HPDE6-E6E7 (cell line): ENCODE results near the gene PNMT.

ENCODE experiments used
- DNase-seq: peaks from one replicate; pipeline ENCODE4 v3.0.0; 2011; ENCODE audit warnings: missing footprints; ENCODE audit errors: extremely low spot score

PNMT gene

DNA sequence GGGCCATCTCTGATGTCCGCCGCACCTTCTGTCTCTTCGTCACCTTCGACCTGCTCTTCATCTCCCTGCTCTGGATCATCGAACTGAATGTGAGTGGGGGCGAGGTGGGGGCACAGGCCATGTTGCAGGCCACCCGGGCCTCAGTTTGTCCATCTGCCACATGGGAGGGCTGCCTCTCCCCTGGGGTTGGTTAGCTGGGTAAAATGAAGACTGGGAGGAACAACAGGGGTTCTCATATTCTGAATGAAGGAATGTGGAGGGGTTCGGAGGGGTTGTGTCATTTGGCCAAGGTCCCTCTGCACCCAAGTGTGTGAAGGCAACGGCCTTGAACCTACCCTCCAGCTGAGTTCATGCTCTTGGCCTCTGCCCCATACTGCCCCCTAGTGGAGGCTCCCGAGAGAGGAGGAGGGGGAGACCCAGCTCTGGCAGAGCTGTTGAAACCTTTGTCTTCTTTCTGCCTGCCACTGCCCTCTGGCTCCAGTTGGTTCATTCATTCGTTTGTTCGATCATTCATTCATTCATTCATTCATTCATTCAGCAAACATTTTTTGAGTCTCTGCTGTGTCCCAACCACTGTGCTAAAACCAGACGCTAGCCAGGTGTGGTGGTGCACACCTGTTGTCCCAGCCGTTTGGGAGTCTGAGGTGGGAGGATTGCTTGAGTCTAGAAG is 14.5 kb upstream of the PNMT start:
- no peak for DNase-seq

DNA sequence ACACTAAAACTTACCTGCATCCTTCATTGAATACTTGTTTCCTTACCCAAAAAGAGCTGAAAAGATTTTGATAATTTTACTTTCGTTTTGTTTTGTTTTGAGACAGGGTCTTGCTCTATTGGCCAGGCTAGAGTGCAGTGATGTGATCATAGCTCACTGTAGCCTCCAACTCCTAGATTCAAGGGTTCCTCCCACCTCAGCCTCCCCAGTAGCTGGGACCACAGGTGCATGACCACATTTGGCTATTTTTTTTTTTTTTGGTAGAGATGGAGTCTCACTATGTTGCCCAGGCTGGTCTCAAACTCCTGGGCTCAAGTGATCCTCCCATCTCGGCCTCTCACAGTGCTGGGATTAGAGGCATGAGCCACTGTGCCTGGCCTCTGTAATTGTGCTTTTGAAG is 13.1 kb upstream of the PNMT start:
- no peak for DNase-seq

GRCh38 chr17:39658346-39658745 is 9.9 kb upstream of the PNMT start:
- DNase-seq = no peak

DNA sequence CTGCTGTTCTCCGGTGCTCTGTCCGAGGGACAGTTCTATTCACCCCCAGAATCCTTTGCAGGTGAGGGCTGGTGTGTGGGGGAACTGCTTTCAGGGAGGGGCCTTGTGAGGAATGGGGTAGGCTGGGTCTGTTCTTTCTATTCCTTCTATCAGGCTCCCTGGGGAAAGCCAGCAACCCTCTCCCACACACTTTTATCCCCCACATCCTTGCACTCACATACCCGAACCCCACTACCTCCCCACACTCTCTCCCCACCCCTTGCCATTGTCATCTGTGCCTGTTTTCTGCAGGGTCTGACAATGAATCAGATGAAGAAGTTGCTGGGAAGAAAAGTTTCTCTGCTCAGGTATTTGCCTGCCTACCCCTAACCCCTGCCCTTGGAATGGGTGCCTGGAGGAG is 9.5 kb upstream of the PNMT start:
- DNase-seq = no peak

DNA sequence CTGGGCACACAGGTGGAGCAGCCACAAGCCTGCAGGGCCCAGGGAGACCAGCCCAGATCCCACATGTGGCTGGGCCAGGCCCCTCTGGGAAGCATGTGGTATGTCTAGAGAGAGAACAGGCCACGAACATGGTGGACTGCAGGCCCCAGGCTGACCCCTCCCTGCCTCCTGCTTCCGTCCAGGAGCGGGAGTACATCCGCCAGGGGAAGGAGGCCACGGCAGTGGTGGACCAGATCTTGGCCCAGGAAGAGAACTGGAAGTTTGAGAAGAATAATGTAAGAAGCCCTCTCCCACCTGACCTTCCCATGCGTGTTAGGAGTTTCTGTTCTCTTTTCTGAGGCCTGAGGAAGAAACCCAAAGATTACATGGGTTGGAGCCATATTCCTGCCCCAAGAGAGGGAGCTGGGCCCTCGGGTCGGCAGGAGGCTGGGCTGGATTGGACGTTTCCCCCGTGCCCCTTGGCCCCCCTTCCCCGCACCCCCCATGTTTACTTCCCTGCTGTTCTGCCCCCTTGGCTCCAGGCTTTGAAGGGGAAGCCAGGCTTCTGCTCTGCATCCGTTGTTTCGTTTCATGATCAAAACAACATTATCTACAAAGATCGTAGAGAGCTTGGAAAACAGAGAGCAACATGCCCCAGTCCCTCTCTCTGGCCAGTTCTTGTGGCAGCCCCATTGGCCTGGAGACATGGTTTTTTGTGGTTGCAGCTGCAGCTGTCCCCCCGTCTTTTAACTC is 8.8 kb upstream of the PNMT start:
- no peak for DNase-seq

DNA sequence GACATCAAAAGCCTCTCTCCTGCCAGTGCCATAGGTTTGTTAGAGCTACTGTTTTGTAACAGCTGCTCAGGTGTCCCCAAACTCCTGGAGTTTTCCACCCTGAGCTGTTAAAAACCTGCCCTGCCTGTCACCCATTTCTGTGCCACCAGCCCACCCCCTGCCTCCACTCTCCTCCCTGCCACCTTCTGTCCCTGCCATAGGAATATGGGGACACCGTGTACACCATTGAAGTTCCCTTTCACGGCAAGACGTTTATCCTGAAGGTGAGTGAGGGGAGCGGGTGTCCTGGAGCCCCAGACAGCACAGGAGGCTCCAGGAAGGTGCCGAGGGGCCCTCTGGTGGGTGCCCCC is 8.3 kb upstream of the PNMT start:
- no peak for DNase-seq

DNA sequence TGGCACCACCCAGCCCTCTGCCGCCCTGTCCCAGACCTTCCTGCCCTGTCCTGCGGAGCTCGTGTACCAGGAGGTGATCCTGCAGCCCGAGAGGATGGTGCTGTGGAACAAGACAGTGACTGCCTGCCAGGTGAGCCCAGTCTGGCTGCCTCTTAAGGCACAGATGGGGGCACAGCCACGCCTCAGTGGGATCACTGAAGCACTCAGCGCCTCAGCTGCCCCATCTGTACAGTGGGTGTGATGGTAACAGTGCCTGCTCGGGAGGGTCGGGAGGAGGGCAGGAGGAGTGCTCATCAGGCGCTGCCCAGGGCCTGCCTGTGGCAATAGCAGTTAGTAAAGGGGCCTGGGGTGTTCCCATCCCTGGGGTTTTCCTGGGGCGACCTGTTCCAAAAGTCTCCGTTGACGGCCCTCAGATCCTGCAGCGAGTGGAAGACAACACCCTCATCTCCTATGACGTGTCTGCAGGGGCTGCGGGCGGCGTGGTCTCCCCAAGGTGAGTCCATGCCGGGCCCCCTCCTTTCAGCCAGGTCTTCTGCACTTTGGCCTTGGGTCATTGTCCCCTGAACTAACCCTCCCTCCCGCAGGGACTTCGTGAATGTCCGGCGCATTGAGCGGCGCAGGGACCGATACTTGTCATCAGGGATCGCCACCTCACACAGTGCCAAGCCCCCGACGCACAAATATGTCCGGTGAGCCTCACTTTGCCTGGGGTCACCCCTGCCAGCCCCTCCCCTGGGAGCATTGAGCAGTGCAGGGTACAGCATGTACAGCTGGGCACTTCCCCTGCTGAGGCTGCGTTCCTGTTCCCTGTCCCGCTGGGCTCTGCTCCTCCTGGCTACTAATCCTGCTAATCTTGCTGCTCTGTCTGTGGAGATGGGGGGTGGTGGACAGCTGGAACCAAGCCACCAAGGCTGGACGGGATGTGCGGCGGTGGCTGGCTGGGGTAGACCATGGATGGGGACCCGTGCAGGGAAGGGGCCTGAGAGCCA is 7.6 kb upstream of the PNMT start:
- no peak for DNase-seq

GRCh38 chr17:39661744-39662541 is 6.3 kb upstream of the PNMT start:
- DNase-seq = no peak

DNA sequence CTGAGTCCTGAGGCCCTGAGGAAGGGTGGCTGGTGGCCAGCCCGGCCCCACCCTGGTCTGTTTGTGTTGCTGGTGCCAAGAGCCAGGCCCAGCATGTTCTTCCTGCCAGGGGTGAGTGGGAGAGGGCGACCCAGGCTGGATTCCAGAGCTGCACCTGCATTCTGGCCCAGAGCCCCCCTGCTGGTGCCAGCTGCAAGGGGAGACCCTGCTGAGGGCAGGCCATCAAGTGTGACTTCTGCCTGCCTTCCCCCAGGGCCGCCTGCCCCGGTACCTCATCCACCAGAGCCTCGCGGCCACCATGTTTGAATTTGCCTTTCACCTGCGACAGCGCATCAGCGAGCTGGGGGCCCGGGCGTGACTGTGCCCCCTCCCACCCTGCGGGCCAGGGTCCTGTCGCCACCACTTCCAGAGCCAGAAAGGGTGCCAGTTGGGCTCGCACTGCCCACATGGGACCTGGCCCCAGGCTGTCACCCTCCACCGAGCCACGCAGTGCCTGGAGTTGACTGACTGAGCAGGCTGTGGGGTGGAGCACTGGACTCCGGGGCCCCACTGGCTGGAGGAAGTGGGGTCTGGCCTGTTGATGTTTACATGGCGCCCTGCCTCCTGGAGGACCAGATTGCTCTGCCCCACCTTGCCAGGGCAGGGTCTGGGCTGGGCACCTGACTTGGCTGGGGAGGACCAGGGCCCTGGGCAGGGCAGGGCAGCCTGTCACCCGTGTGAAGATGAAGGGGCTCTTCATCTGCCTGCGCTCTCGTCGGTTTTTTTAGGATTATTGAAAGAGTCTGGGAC is 5.5 kb upstream of the PNMT start:
- DNase-seq = no peak

DNA sequence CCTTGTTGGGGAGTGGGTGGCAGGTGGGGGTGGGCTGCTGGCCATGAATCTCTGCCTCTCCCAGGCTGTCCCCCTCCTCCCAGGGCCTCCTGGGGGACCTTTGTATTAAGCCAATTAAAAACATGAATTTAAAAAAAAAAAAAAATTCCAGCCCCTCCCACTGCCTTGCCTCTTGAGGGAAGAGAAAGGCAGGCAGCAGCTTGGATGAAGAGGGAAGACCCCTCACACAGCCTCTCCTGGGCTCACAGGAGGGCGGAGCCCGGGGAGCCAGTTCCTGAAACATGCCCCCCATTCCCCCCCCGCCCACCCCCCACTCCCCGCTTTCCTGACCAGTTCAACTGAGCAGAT is 4.9 kb upstream of the PNMT start:
- DNase-seq = no peak

DNA sequence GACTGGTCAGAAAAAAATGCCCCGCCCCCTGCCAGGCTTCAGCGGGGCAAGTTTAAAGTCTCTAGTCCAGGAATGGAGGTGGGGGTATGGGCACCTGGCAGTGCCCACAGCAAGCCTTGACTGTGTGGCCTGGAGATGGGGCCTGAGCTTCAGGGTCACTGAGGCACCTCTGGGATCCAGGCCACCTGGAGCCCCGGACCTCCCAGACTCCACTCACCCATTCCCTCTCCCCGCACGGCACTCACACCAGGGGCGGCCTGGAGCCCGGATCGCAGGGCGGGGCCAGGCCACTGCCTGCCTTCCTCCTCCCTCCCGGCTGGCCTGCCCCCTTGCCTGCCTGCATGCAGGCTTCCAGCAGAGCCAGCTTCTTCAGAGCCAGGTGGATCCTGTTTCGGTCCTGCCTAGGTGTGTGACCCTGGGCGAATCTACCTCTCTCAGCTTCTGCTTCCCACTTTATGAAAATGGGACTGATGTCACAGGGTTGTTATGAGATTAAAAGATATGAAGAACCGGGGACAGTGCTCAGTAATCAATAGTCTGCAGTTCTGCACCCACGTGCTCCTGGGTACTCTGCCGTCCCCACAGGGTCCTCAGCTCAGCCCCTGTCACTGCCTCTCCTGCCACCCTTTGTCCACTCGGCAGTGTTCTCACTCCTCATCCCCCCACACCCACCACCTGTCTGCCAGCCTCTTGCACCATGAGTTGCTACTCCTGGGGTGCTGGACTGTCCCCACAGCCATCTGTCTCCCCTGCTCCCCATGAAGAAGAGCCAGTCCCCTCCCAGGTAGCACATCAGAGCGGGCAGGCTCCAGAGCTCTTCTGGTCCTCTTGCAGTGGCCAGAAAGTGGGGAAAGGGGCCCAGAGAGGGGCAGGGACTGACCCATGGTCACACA is 4.3 kb upstream of the PNMT start:
- peak; percentile 71 for DNase-seq

GRCh38 chr17:39664581-39665561 is 3.4 kb upstream of the PNMT start, which contains the start of gene TCAP:
TCAP (plus strand) TSS chr17:39665349; CDS start chr17:39665360, 11 bp downstream.
- DNase-seq = no peak

DNA sequence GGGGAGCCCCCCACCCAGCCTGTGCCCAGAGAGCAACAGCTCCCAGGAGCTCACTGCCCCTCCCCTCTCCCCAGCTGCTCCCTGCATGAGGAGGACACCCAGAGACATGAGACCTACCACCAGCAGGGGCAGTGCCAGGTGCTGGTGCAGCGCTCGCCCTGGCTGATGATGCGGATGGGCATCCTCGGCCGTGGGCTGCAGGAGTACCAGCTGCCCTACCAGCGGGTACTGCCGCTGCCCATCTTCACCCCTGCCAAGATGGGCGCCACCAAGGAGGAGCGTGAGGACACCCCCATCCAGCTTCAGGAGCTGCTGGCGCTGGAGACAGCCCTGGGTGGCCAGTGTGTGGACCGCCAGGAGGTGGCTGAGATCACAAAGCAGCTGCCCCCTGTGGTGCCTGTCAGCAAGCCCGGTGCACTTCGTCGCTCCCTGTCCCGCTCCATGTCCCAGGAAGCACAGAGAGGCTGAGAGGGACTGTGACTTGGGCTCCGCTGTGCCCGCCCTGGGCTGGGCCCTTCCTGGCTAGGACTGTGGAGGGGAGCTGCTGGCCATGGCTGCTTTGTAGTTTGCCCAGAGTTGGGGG is 2.5 kb upstream of the PNMT start:
- peak; percentile 46 for DNase-seq

GRCh38 chr17:39666231-39666600 is 2.0 kb upstream of the PNMT start:
- DNase-seq = no peak

- DNase-seq = no peak
Observed at GRCh38 chr17:39666601-39667261, 1.5 kb upstream of the PNMT start.

DNA sequence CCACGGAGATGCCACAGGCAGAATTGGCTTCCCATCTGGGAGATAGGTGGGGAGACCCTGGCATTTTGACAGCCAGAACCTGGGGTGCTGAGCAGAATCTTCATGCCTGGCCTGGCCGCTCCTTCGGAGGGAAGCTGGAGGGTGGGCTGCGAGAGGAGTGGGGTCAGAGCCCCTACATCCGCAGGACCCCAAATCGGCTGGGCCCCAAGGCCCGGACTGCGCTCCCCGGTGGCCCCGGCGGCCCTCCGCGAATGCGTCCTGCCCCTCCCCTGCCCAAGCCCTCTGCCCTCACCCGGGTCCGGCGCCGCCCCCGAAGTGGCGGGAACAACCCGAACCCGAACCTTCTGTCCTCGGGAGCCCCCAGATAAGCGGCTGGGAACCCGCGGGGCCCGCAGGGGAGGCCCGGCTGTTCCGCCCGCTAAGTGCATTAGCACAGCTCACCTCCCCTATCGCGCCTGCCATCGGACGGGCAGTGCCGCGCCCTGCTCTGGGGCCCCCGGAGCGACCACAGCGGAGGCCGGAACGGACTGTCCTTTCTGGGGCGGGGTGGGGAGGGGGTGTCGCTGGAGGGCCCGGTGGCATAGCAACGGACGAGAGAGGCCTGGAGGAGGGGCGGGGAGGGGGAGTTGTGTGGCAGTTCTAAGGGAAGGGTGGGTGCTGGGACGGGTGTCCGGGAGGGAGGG is 850 bp upstream of the PNMT start:
- DNase-seq = no peak
